Neural cell (in vitro differentiated cells): ENCODE measurements around the gene MYOZ1. TPM values are rescaled to one million over a fixed set of nuclear protein-coding genes. Genes with fewer than 3 reads are reported as not detected.
"Not testable (repeated sequence)": the region's sequence is repeated elsewhere in the genome, so short reads cannot be mapped to it uniquely, and the experiment has no call there.

Experiments
- H2AFZ ChIP-seq: fragments of 200-600, 300-800 bp; sonication (generic), shearing (Covaris generic); 2 replicates; pipeline ENCODE4 v1.6.0; 2014; ENCODE audit warnings: low read depth, mild to moderate bottlenecking, antibody characterized with exemption, low read length, moderate library complexity
- H3F3A ChIP-seq: fragments of 200-600 bp; shearing (Covaris generic); 2 replicates; pipeline ENCODE4 v1.6.1; 2016; ENCODE audit warnings: mild to moderate bottlenecking, moderate library complexity, mixed read lengths, antibody characterized with exemption, low read length; ENCODE audit not compliant: insufficient read depth, poor library complexity, severe bottlenecking
- H3K27ac ChIP-seq: fragments of 200-600, 300-800 bp; sonication (generic), shearing (Covaris generic); 2 replicates; pipeline ENCODE4 v1.5.1; 2014; ENCODE audit warnings: mild to moderate bottlenecking, low read length, moderate library complexity
- H3K27me3 ChIP-seq: fragments of 300-800, 200-600 bp; sonication (generic), shearing (Covaris generic); 2 replicates; pipeline ENCODE4 v1.6.0; 2014; ENCODE audit warnings: mild to moderate bottlenecking, low read depth, low read length, moderate library complexity; ENCODE audit not compliant: insufficient read depth
- H3K36me3 ChIP-seq: fragments of 300-800, 200-600 bp; sonication (generic), shearing (Covaris generic); 2 replicates; pipeline ENCODE4 v1.5.1; 2014; ENCODE audit warnings: mild to moderate bottlenecking, antibody characterized with exemption, low read length, moderate library complexity; ENCODE audit not compliant: insufficient read depth
- H3K4me2 ChIP-seq: fragments of 300-800, 200-600 bp; sonication (generic), shearing (Covaris generic); 2 replicates; pipeline ENCODE4 v1.6.0; 2014; ENCODE audit warnings: mild to moderate bottlenecking, low read length
- H3K4me3 ChIP-seq: fragments of 300-800, 200-600 bp; sonication (generic), shearing (Covaris generic); 2 replicates; pipeline ENCODE4 v1.5.1; 2014; ENCODE audit warnings: mild to moderate bottlenecking, low read length, moderate library complexity
- H3K79me2 ChIP-seq: fragments of 200-600 bp; shearing (Covaris generic); replicated peaks from 2 replicates; pipeline ENCODE4 v1.6.0; 2014; ENCODE audit warnings: mild to moderate bottlenecking, low read length, moderate library complexity; ENCODE audit not compliant: insufficient read depth
- H3K9ac ChIP-seq: fragments of 300-800, 200-600 bp; sonication (generic), shearing (Covaris generic); 2 replicates; pipeline ENCODE4 v1.6.1; 2016; ENCODE audit warnings: mild to moderate bottlenecking, low read length, mixed read lengths
- H3K9me2 ChIP-seq: fragments of 200-600 bp; shearing (Covaris generic); 2 replicates; pipeline ENCODE4 v1.6.1; 2016; ENCODE audit warnings: mild to moderate bottlenecking, low read length, mixed read lengths; ENCODE audit not compliant: insufficient read depth
- H3K9me3 ChIP-seq: fragments of 200-600, 300-800 bp; sonication (generic), shearing (Covaris generic); 2 replicates; pipeline ENCODE4 v1.6.1; 2016; ENCODE audit warnings: mild to moderate bottlenecking, mixed run types, low read length, moderate library complexity, mixed read lengths
- H4K20me1 ChIP-seq: fragments of 200-600 bp; shearing (Covaris generic); 2 replicates; pipeline ENCODE4 v1.6.1; 2016; ENCODE audit warnings: mild to moderate bottlenecking, mixed run types; ENCODE audit not compliant: insufficient read depth
- CTCF ChIP-seq: fragments of 450-650 bp; IDR thresholded peaks from 2 replicates; pipeline ENCODE4 v1.5.1; 2014; ENCODE audit warnings: antibody characterized with exemption, mild to moderate bottlenecking, moderate library complexity; ENCODE audit not compliant: poor library complexity, severe bottlenecking
- EP300 ChIP-seq: fragments of 450-650 bp; conservative IDR thresholded peaks from 2 replicates; pipeline ENCODE4 v1.6.1; 2014; ENCODE audit warnings: antibody characterized with exemption, mild to moderate bottlenecking, moderate library complexity; ENCODE audit not compliant: poor library complexity, severe bottlenecking
- EZH2 ChIP-seq: fragments of 200-600, 300-800 bp; shearing (Covaris generic), sonication (generic); IDR thresholded peaks from 2 replicates; pipeline ENCODE4 v1.6.1; 2014; ENCODE audit warnings: antibody characterized with exemption, low read length, borderline replicate concordance, mild to moderate bottlenecking; ENCODE audit not compliant: insufficient read depth, poor library complexity, severe bottlenecking
- MXI1 ChIP-seq: fragments of 450-650 bp; conservative IDR thresholded peaks from 2 replicates; pipeline ENCODE4 v1.6.1; 2014; ENCODE audit warnings: antibody characterized with exemption, mild to moderate bottlenecking; ENCODE audit not compliant: poor library complexity, severe bottlenecking
- POLR2AphosphoS5 ChIP-seq: IDR thresholded peaks from 2 replicates; pipeline ENCODE4 v1.6.1; 2012
- RAD21 ChIP-seq: fragments of 450-650 bp; conservative IDR thresholded peaks from 2 replicates; pipeline ENCODE4 v1.6.1; 2014; ENCODE audit warnings: antibody characterized with exemption, mild to moderate bottlenecking, moderate library complexity
- SMC3 ChIP-seq: fragments of 450-650 bp; conservative IDR thresholded peaks from 2 replicates; pipeline ENCODE4 v1.6.1; 2014; ENCODE audit warnings: antibody characterized with exemption, mild to moderate bottlenecking, moderate library complexity; ENCODE audit not compliant: poor library complexity
- TAF1 ChIP-seq: IDR thresholded peaks from 2 replicates; pipeline ENCODE4 v1.6.1; 2012; ENCODE audit warnings: low read depth
- polyA plus RNA-seq: library from polyadenylated mRNA; depleted of rRNA; stranded (reverse); fragments of >200 nt; gene quantifications from 2 replicates; pipeline ENCODE4 v1.2.3, GENCODE V29; 2014
- TF ChIP-seq, protein P1 (sequence below): IDR thresholded peaks from 2 replicates; pipeline ENCODE4 v1.6.1; 2012; ENCODE audit warnings: borderline replicate concordance

Gene MYOZ1
- polyA plus RNA-seq, 1 donor from 2014 or later: 0.61 TPM

DNA sequence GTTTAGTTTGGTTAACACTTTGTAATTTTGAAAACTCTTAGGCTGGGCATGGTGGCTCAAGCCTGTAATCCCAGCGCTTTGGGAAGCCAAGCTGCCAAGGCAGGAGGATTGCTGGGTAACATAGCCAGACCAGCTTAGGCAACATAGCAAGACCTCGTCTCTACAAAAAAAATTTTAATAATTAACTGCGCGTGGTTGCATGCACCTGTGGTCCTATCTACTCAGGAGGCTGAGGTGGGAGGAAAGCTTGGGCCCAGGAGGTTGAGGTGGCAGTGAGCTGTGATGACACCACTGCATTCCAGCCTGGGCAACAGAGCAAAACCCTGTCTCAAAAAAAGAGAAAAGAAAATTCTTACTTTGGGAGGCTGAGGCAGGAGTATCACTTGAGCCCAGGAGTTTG lies 18.2 kb downstream of the MYOZ1 start:
- Histone ChIP-seq H3K36me3 (no peaks in the 10 kb centered on the region), H3K4me3 (no peak overlapping the region), H3K9me2 (no peaks in the 10 kb centered on the region), H3K9ac (no peak overlapping the region), H3K79me2 (peaks cover 25% of the 10 kb centered on the region), H3K27ac (no peak overlapping the region), H4K20me1 (no peaks in the 10 kb centered on the region), H3K9me3 (no peaks in the 10 kb centered on the region), H3F3A (no peaks in the 10 kb centered on the region), H3K4me2 (no peak overlapping the region), H3K27me3 (no peaks in the 10 kb centered on the region), H2AFZ (no peak overlapping the region)
- TF ChIP-seq POLR2AphosphoS5: no peak
- TF ChIP-seq EP300: no peak
- no peak for TF ChIP-seq CTCF
- TF ChIP-seq TAF1: no peak
- no peak for TF ChIP-seq EZH2

DNA sequence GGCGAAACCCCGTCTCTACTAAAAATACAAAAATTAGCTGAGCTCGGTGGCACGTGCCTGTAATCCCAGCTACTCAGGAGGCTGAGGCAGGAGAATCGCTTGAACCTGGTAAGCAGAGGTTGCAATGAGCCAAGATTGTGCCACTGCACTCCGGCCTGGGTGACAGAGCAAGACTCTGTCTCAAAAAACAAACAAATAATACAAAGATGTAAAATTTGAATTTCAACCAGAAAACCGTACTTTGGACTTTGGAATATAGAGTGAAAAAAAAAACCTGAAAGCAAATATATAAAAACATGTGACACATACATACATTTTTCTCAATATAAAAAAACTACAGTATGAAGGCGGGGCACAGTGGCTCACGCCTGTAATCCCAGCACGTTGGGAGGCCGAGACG lies 20.3 kb downstream of the MYOZ1 start:
- not testable (repeated sequence) for H3K9ac ChIP-seq, H2AFZ ChIP-seq, H3K4me3 ChIP-seq, H4K20me1 ChIP-seq, H3K4me2 ChIP-seq, H3F3A ChIP-seq, H3K27me3 ChIP-seq, H3K27ac ChIP-seq, H3K9me2 ChIP-seq, H3K9me3 ChIP-seq, H3K36me3 ChIP-seq
- peaks cover 22% of the 10 kb centered on the region for H3K79me2 ChIP-seq

DNA sequence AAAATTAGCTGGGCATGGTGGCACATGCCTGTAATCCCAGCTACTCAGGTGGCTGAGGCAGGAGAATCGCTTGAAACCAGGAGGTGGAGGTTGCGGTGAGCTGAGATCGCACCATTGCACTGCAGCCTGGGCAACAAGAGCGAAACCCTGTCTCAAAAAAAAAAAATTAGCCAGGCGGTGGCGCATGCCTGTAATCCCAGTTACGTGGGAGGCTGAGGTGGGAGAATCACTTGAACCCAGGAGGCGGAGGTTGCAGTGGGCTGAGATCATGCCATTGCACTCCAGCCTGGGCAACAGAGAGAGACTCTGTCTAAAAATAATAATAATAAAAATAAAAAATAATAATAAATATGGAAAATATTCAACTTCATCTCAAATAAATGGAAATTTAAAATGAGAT lies 24.1 kb downstream of the MYOZ1 start:
- H3K9me3 ChIP-seq, H3K4me2 ChIP-seq, H3K4me3 ChIP-seq, H3F3A ChIP-seq, H4K20me1 ChIP-seq, H2AFZ ChIP-seq, H3K36me3 ChIP-seq, H3K27ac ChIP-seq, H3K9me2 ChIP-seq, H3K9ac ChIP-seq, H3K27me3 ChIP-seq: not testable (repeated sequence)
- H3K79me2 ChIP-seq: peaks cover 15% of the 10 kb centered on the region

- H4K20me1 ChIP-seq: no peaks in the 10 kb centered on the region
- no peaks in the 10 kb centered on the region for H3K27me3 ChIP-seq
- H3K9me3 ChIP-seq: no peaks in the 10 kb centered on the region
- no peak overlapping the region for H3K4me2 ChIP-seq
- no peaks in the 10 kb centered on the region for H3K36me3 ChIP-seq
- H3K4me3 ChIP-seq: no peak overlapping the region
- no peak overlapping the region for H3K27ac ChIP-seq
- TF ChIP-seq POLR2AphosphoS5: no peak
- TF ChIP-seq MXI1: no peak
- TF ChIP-seq EZH2: no peak
- TF ChIP-seq RAD21: no peak
- TF ChIP-seq, protein P1, sequence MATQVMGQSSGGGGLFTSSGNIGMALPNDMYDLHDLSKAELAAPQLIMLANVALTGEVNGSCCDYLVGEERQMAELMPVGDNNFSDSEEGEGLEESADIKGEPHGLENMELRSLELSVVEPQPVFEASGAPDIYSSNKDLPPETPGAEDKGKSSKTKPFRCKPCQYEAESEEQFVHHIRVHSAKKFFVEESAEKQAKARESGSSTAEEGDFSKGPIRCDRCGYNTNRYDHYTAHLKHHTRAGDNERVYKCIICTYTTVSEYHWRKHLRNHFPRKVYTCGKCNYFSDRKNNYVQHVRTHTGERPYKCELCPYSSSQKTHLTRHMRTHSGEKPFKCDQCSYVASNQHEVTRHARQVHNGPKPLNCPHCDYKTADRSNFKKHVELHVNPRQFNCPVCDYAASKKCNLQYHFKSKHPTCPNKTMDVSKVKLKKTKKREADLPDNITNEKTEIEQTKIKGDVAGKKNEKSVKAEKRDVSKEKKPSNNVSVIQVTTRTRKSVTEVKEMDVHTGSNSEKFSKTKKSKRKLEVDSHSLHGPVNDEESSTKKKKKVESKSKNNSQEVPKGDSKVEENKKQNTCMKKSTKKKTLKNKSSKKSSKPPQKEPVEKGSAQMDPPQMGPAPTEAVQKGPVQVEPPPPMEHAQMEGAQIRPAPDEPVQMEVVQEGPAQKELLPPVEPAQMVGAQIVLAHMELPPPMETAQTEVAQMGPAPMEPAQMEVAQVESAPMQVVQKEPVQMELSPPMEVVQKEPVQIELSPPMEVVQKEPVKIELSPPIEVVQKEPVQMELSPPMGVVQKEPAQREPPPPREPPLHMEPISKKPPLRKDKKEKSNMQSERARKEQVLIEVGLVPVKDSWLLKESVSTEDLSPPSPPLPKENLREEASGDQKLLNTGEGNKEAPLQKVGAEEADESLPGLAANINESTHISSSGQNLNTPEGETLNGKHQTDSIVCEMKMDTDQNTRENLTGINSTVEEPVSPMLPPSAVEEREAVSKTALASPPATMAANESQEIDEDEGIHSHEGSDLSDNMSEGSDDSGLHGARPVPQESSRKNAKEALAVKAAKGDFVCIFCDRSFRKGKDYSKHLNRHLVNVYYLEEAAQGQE: no peak
- TF ChIP-seq SMC3: no peak
- TF ChIP-seq CTCF: no peak
- no peak for TF ChIP-seq EP300
- TF ChIP-seq TAF1: no peak
- H3F3A ChIP-seq: no peaks in the 10 kb centered on the region
- no peaks in the 10 kb centered on the region for H3K9me2 ChIP-seq
- H3K9ac ChIP-seq: no peak overlapping the region
- H3K79me2 ChIP-seq: peaks cover 9% of the 10 kb centered on the region
- no peak overlapping the region for H2AFZ ChIP-seq
Observed at GRCh38 chr10:73614720-73615119, 26.6 kb downstream of the MYOZ1 start.
